H1 (cell line): ENCODE data around the gene DNAJC16. TPM values are rescaled to one million over a fixed set of nuclear protein-coding genes. Genes with fewer than 3 reads are reported as not detected.

ENCODE experiments used
- ATF3 ChIP-seq: IDR thresholded peaks from 2 replicates; pipeline ENCODE4 v1.6.1; 2011; ENCODE audit warnings: low read depth, mild to moderate bottlenecking, low read length; ENCODE audit not compliant: insufficient read depth
- BCL11A ChIP-seq, 2 experiments: IDR thresholded peaks; one replicate each; pipeline ENCODE4 v1.6.1; 2011; ENCODE audit warnings: low read depth in 2 of 2, low read length in 2 of 2, mild to moderate bottlenecking in 2 of 2
- CBX5 ChIP-seq: fragments of 300-800, 300-1000 bp; sonication (generic); IDR thresholded peaks from 2 replicates; pipeline ENCODE4 v1.7.1; 2016; ENCODE audit warnings: antibody characterized with exemption, low read length, low read depth
- CBX8 ChIP-seq: fragments of 300-800, 300-1000 bp; sonication (generic); IDR thresholded peaks from 2 replicates; pipeline ENCODE4 v1.7.1; 2016; ENCODE audit warnings: low read depth, low read length, borderline replicate concordance
- EP300 ChIP-seq, 2 experiments: IDR thresholded peaks; 1 replicate in 1 of 2; 2 replicates in 1 of 2; pipeline ENCODE4 v1.6.1; 2011 to 2012; ENCODE audit warnings: low read depth in 2 of 2, low read length in 2 of 2, mild to moderate bottlenecking in 2 of 2, borderline replicate concordance in 1 of 2, inconsistent platforms in 1 of 2, moderate library complexity in 1 of 2
- GTF2F1 ChIP-seq: IDR thresholded peaks from 2 replicates; pipeline ENCODE4 v1.6.1; 2012; ENCODE audit warnings: low read depth, low read length, improper control_type of control experiment, borderline replicate concordance
- KDM1A ChIP-seq: fragments of 200-600, 300-600 bp; sonication (generic); IDR thresholded peaks from 2 replicates; pipeline ENCODE4 v1.7.1; 2016; ENCODE audit warnings: mild to moderate bottlenecking, low read length, borderline replicate concordance
- POLR2A ChIP-seq, 2 experiments: IDR thresholded peaks; 1 replicate in 1 of 2; 2 replicates in 1 of 2; pipeline ENCODE4 v1.6.1; 2011; ENCODE audit warnings: low read depth in 2 of 2, low read length in 2 of 2, mild to moderate bottlenecking in 2 of 2; ENCODE audit errors: control extremely low read depth in 1 of 2
- polyA plus RNA-seq, 7 experiments: library from polyadenylated mRNA; depleted of rRNA in 3 of 7; stranded (reverse) in 5 of 7; unstranded in 2 of 7; fragments of >200 nt in 5 of 7; fragments of 200-250 nt in 2 of 7; gene quantifications; 1 replicate in 5 of 7; 2 replicates in 1 of 7; 4 replicates in 1 of 7; pipeline versions ENCODE4 v1.2.1 to v1.2.3, GENCODE V29; 2011 to 2013; ENCODE audit warnings: missing spikeins in 2 of 7, mixed read lengths in 2 of 7
- total RNA-seq: library from RNA; stranded (reverse); fragmentation: NEBNext Ultra II Directional; extraction: Animal tissue kit (Norgen Biotek cat#: 25700); gene quantifications from 2 replicates; pipeline ENCODE4 v1.2.1, GENCODE V29; 2021

The DNAJC16 gene
- total and polyA plus RNA-seq, 2 of the 8 experiments (the other 6 are each of a cell fraction or from before 2014, with no cell fraction given): 7.9 to 23.3 TPM

GRCh38 chr1:15550573-15550972 is 23.9 kb downstream of the DNAJC16 start (continued):
- no peak for TF ChIP-seq EP300 (IDR thresholded peaks at IDR 0.05; ENCODE audit: borderline replicate concordance in 1 of 2, low read depth in 2 of 2, low read length in 2 of 2)
- no peak for TF ChIP-seq CBX8
- TF ChIP-seq CBX5: no peak
- TF ChIP-seq GTF2F1: no peak
- TF ChIP-seq BCL11A (IDR thresholded peaks at IDR 0.05; ENCODE audit: low read depth in 2 of 2, low read length in 2 of 2): no peak
- no peak for TF ChIP-seq POLR2A (IDR thresholded peaks at IDR 0.05; ENCODE audit: control extremely low read depth in 1 of 2, low read depth in 2 of 2, low read length in 2 of 2)
- no peak for TF ChIP-seq ATF3
- no peak for TF ChIP-seq KDM1A
